GM12801 (cell line): Measurements from ENCODE around the gene FGF4.

Experiments
- CTCF ChIP-seq: IDR thresholded peaks from one replicate; pipeline ENCODE4 v1.5.1; 2011; ENCODE audit warnings: control low read depth; ENCODE audit not compliant: insufficient read length; ENCODE audit errors: extremely low read depth

FGF4 gene

GRCh38 chr11:69781241-69781640 is 6.1 kb upstream of the FGF4 start:
- TF ChIP-seq CTCF = no peak

DNA sequence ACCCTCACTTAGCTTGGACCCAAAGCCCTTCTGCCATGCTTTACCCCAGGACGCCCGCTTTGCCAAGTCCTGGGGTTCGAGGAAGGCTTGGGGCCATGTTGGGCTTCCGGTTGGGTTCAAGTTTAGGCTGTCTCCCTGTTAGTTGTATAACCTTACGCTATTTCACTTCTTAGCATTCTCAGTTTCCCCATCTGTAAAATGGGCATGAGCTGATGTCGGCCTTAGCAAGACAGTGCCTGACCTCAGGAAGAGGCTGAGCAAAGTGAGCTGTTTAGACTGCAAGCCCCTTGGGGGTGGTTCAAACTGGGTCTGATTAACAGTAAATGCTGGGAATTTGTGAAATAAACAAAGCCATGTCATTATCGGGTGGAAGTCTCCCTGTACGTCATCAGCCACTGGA is 3.2 kb upstream of the FGF4 start:
- TF ChIP-seq CTCF = no peak

DNA sequence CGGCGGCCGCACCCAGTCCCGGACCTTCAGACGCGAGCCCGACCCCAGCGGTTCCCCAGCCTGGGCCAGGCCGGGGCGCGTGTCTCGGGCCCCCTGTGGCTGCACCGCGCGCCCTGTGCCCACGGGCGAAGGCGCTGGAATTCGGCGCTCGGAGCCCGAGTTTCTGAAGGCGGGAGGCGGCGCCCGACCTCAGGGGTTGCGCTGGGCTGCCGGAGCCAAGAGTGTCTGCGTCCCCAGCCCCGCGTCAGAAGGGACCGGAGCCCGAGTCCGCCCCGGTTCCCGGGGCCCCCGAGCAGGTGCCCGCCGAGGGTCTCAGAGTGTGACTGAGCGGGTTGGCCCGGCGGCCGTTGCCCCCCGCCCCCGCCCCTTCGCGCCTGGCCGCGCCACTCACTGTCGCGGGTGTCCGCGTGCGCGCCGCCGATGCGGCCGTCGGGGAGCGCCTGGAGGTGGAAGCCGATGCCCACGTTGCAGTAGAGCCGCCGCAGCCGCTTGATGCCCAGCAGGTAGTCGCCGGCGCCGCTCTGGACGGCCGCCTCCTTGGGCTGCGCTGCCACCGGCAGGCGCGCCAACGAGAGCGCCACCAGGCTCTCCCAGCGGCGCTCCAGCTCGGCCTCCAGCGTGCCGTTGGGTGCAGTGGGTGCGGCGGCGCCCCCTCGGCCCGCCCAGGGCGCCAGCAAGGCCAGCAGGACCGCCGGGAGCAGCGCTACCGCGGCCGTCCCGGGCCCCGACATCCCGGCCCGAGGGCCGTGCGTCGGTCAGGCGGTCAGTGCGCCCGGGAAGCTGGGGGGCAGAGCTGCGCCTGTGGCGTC is 583 bp downstream of the FGF4 start:
- TF ChIP-seq CTCF = no peak

- no peak for TF ChIP-seq CTCF
These were observed 1.4 kb downstream of the FGF4 start for GRCh38 chr11:69773626-69774353.

DNA sequence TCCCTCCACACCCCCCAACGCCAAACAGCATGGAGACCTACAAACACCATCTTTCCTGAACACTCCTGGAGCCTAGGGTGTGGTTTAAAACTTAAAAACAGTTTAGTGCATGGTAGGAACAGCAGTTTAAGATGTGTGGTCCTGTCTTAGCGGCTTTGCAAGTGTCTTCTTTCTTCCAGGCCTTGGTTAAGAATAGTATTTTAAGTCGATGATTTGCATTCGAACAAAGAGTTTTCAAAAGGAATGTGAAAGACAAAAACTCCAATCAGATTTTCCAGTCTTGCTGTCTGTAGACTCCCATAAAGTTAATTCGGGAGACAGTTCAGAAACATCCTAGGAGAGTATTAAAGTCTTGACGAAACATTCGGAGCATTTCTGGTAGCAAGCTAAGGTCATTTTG is 3.7 kb downstream of the FGF4 start:
- TF ChIP-seq CTCF = no peak

- no peak for TF ChIP-seq CTCF
These were observed 4.6 kb downstream of the FGF4 start for GRCh38 chr11:69770540-69770939.

DNA sequence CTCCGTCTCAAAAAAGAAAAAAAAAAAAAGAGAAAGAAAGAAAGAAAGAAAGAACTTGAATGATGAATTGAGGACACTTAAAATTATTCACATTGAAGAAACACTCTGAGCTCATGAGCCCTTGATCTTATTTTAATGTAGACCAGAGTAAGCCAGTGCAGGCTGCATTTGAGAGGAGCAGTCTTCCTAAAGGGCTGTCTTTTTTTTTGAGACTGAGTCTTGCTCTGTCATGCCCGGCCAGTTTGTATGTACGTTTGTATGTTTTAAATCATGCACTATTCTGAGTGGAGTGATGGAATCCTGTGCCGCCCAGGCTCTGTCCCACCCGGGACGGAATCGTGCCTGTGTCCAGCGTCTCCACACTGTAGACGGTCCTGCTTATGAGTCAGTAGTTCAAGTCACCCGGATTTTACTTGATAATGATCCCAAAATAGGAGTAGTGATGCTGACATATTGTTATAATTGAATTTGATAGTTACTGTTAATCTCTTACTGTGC is 9.6 kb downstream of the FGF4 start:
- no peak for TF ChIP-seq CTCF
